ENCODE results near the gene SLC35F6. TPM values are rescaled to one million over a fixed set of nuclear protein-coding genes. Genes with fewer than 3 reads are reported as not detected.

SLC35F6 gene, protein sequence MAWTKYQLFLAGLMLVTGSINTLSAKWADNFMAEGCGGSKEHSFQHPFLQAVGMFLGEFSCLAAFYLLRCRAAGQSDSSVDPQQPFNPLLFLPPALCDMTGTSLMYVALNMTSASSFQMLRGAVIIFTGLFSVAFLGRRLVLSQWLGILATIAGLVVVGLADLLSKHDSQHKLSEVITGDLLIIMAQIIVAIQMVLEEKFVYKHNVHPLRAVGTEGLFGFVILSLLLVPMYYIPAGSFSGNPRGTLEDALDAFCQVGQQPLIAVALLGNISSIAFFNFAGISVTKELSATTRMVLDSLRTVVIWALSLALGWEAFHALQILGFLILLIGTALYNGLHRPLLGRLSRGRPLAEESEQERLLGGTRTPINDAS
- 10 to 100 TPM; 17.6 to 20.0 (median 18.4) TPM for total RNA-seq
- 13.9 TPM for total RNA-seq (2013)
- total RNA-seq = 19.3 to 50.8 (median 32.6) reads per million in 29 experiments

DNA sequence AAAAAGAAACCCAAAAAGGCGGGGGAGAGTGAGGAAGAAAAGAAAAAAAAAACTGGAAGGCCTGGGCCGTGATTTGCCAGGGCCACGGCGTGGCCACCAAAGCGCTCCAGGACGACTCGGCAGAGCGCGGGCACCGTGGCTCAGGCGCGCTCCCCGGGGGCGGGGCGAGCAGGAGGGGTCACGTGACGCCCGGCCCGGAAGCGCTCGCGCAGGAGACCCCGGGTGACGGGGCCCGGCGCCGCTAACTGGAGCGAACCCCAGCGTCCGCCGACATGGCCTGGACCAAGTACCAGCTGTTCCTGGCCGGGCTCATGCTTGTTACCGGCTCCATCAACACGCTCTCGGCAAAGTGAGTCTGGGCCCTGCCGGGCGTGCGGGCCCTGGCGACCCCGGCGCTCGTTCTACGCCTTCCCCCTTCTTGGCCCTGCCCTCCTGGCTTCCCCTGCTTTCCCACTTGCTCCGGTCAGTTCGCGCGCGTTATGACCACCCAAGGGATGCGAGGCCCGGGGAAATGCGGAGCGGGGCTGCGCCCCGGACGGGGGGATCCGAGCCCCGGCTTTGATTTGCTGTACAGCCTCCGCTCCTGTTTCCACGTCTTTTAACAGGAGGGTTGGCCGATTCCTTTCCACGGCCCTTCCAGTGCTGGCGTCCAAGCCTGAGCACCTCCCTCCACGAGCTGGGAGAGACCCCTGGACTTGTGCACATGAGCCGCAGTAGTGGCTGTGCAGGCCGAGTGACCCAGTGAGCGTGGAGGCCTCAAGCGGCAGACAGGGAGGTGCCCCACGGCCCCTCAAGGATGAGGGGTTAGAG, at the start of gene SLC35F6:
SLC35F6 (plus strand) TSS at position 207 of the 810 bp plus-strand sequence; CDS start at position 273, 66 bp downstream.
- ChIA-PET CTCF (interaction anchor here in 1 of 2 donors (0.7 kb wide), 1 partner anchor 21 kb away, joined by 3 read pairs; the partner anchor contains the start of gene CENPA), POLR2A (interaction anchor here (0.6 to 0.7 kb wide), 3 partner anchors 8 to 324 kb away, joined by 3 to 7 read pairs (median 5); no protein-coding TSS in a partner anchor)
- H3K4me1 Mint-ChIP-seq = peaks cover 33 to 47% (median 47%) of the 10 kb centered on the region in 3 donors
- ATAC-seq (replicated peaks in 1 of 4) (peak; percentile 96 to 97 (median 96)), DNase-seq (peak; percentile 63 to 92 (median 78))
- H3K36me3 ChIP-seq (ENCODE audit: control insufficient read depth in 2 of 2, extremely low read depth in 1 of 2, insufficient read depth in 1 of 2, low read length in 1 of 2) = peaks cover 0 to 2% of the 10 kb centered on the region in 2 donors
- H3K4me3 ChIP-seq (ENCODE audit: control insufficient read depth in 1 of 2, extremely low read depth in 1 of 2, low read length in 1 of 2) = peak within 1 kb of the TSS; percentile 91 to 93
- 1% methylated on average over 67 of the region's 68 CpGs for WGBS (ENCODE audit: insufficient coverage)
- H3K9me3 ChIP-seq = no peaks in the 10 kb centered on the region
- H3K27ac ChIP-seq (ENCODE audit: low read length) = peak within 1 kb of the TSS; percentile 76
- peaks cover 4 to 56% of the 10 kb centered on the region in 2 experiments for H3K4me1 ChIP-seq (ENCODE audit: control insufficient read depth in 1 of 2, extremely low read depth in 1 of 2, insufficient read depth in 2 of 2, low read length in 2 of 2)
- H3K36me3 Mint-ChIP-seq = no peaks in the 10 kb centered on the region
- H3K27ac Mint-ChIP-seq = peak within 1 kb of the TSS; percentile 83 to 86
- H3K27me3 ChIP-seq (replicated peaks in 1 of 2; ENCODE audit: control insufficient read depth in 2 of 2, extremely low read depth in 1 of 2, insufficient read depth in 2 of 2, low read length in 1 of 2) = no peaks in the 10 kb centered on the region
- peak within 1 kb of the TSS; percentile 92 to 94 (median 93) for H3K4me3 Mint-ChIP-seq
- H3K9me3 Mint-ChIP-seq = no peaks in the 10 kb centered on the region
- no peaks in the 10 kb centered on the region for H3K27me3 Mint-ChIP-seq

DNA sequence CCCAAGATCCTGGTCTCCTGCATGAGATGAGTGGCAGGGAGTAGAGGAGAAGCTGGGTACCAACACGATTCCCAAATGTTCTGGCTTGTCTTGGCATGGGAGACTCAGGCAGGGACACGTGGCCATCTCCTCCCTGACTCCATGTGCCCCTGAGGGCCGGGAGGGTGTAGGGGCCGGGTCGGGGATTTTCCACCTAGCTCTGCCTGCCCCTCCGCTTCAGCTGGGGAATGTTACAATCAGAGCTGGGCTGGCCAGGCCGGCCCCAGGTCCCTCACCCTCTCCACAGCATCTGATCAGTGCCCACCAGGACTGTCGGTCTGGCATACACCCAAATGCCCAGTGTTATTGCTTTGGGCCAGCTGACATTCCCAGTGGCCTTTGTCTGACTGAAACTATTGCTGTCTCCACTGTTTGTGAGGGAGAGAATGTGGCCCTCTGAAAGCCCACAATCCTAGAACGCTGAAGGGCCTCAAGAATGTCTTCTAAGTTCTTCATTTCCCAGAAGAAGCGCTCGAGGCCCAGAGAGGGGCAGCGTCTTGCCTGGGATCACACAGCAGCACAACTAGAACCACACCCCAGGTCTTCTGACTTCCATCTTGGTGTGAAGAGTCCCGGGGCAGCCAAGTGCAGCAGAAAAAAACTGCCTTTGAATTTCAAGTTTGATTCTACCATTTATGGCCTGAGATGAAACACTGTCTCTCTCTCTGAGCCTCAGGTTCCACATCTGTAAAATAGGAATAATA, 48.4 kb upstream of the SLC35F6 start:
- H3K9me3 Mint-ChIP-seq = no peaks in the 10 kb centered on the region
- no peaks in the 10 kb centered on the region for H3K36me3 Mint-ChIP-seq
- peaks cover 3 to 8% of the 10 kb centered on the region in 2 donors for H3K27me3 Mint-ChIP-seq
- H3K36me3 ChIP-seq (ENCODE audit: control insufficient read depth in 2 of 2, extremely low read depth in 1 of 2, insufficient read depth in 1 of 2, low read length in 1 of 2) = no peaks in the 10 kb centered on the region
- ChIA-PET CTCF (no interaction called here), POLR2A (no interaction called here)
- DNase-seq (no peak), ATAC-seq (replicated peaks in 1 of 4) (no peak)
- H3K27ac ChIP-seq (ENCODE audit: low read length) = no peak overlapping the region
- H3K9me3 ChIP-seq = no peaks in the 10 kb centered on the region
- whole genome bisulfite sequencing (ENCODE audit: insufficient coverage) = 75% methylated on average over 10 of the region's 13 CpGs
- H3K4me1 ChIP-seq (ENCODE audit: control insufficient read depth in 1 of 2, extremely low read depth in 1 of 2, insufficient read depth in 2 of 2, low read length in 2 of 2) = no peaks in the 10 kb centered on the region
- H3K4me3 Mint-ChIP-seq = no peak overlapping the region
- peaks cover 0 to 15% of the 10 kb centered on the region in 2 experiments for H3K27me3 ChIP-seq (replicated peaks in 1 of 2; ENCODE audit: control insufficient read depth in 2 of 2, extremely low read depth in 1 of 2, insufficient read depth in 2 of 2, low read length in 1 of 2)
- H3K4me3 ChIP-seq (ENCODE audit: control insufficient read depth in 1 of 2, extremely low read depth in 1 of 2, low read length in 1 of 2) = no peak overlapping the region
- no peaks in the 10 kb centered on the region for H3K4me1 Mint-ChIP-seq
- no peak overlapping the region for H3K27ac Mint-ChIP-seq

DNA sequence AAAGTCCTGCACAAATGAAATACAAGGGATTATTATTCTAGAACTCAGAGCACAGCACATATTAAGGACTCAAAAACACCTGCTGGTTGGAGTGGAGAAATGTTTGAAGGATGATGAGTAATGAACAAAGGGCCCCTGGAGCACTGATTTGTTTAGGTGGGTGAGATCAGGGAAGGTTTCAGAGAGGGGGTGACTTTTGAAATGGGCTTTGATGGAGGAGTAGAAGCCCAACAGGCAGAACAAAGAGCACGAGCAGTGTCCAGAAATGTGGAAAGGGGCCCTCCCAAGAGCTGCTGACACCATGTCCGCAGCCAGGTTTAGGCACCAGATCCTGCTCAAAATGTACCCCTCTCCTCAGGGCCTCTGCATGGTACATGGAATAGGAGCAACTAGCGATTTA, 47.7 kb upstream of the SLC35F6 start:
- no CpG with 5 or more reads among the region's 3 CpGs for WGBS (ENCODE audit: insufficient coverage)
- no peaks in the 10 kb centered on the region for H3K36me3 ChIP-seq (ENCODE audit: control insufficient read depth in 2 of 2, extremely low read depth in 1 of 2, insufficient read depth in 1 of 2, low read length in 1 of 2)
- Mint-ChIP-seq H3K9me3 (no peaks in the 10 kb centered on the region), H3K36me3 (no peaks in the 10 kb centered on the region), H3K4me1 (no peaks in the 10 kb centered on the region), H3K4me3 (no peak overlapping the region), H3K27ac (no peak overlapping the region), H3K27me3 (peaks cover 3% of the 10 kb centered on the region in 2 donors)
- ATAC-seq (replicated peaks in 1 of 4) = no peak
- ChIA-PET CTCF (no interaction called here), POLR2A (no interaction called here)
- peaks cover 0 to 20% of the 10 kb centered on the region in 2 experiments for H3K27me3 ChIP-seq (replicated peaks in 1 of 2; ENCODE audit: control insufficient read depth in 2 of 2, extremely low read depth in 1 of 2, insufficient read depth in 2 of 2, low read length in 1 of 2)
- no peak overlapping the region for H3K27ac ChIP-seq (ENCODE audit: low read length)
- H3K4me1 ChIP-seq (ENCODE audit: control insufficient read depth in 1 of 2, extremely low read depth in 1 of 2, insufficient read depth in 2 of 2, low read length in 2 of 2) = no peaks in the 10 kb centered on the region
- no peak overlapping the region for H3K4me3 ChIP-seq (ENCODE audit: control insufficient read depth in 1 of 2, extremely low read depth in 1 of 2, low read length in 1 of 2)
- no peak for DNase-seq
- H3K9me3 ChIP-seq = no peaks in the 10 kb centered on the region

DNA sequence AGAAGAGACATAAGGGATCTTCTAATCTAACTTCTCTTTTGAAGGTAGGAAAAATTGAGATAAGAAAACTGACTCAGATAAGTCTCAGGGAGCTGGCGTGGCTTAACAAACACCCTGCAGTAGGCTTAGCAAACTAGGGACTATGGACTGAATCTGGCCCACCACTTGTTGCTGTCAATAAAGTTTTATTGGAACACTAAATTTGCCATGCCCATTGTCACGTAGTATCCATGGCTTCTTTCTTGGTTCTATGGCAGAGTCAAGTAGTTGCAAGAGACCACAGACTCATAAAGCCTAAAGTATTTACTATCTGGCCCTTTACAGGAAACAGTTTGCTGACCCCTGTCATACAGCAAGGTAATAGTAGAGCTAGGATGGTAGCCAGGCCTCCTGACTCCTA, 47.3 kb upstream of the SLC35F6 start:
- POLR2A ChIA-PET = no interaction called here
- Histone ChIP-seq H3K4me1 (ENCODE audit: control insufficient read depth in 1 of 2, extremely low read depth in 1 of 2, insufficient read depth in 2 of 2, low read length in 2 of 2) (no peaks in the 10 kb centered on the region), H3K4me3 (ENCODE audit: control insufficient read depth in 1 of 2, extremely low read depth in 1 of 2, low read length in 1 of 2) (no peak overlapping the region), H3K9me3 (no peaks in the 10 kb centered on the region), H3K27me3 (replicated peaks in 1 of 2; ENCODE audit: control insufficient read depth in 2 of 2, extremely low read depth in 1 of 2, insufficient read depth in 2 of 2, low read length in 1 of 2) (peaks cover 0 to 22% of the 10 kb centered on the region in 2 experiments), H3K27ac (ENCODE audit: low read length) (no peak overlapping the region), H3K36me3 (ENCODE audit: control insufficient read depth in 2 of 2, extremely low read depth in 1 of 2, insufficient read depth in 1 of 2, low read length in 1 of 2) (no peaks in the 10 kb centered on the region)
- no peak overlapping the region for H3K27ac Mint-ChIP-seq
- CTCF ChIA-PET = no interaction called here
- no peak for ATAC-seq (replicated peaks in 1 of 4)
- no peaks in the 10 kb centered on the region for H3K36me3 Mint-ChIP-seq
- 92% methylated on average over 2 of the region's 2 CpGs for WGBS (ENCODE audit: insufficient coverage)
- H3K27me3 Mint-ChIP-seq = peaks cover 3% of the 10 kb centered on the region in 2 donors
- no peaks in the 10 kb centered on the region for H3K9me3 Mint-ChIP-seq
- no peak for DNase-seq
- H3K4me3 Mint-ChIP-seq = no peak overlapping the region
- H3K4me1 Mint-ChIP-seq = peaks cover 0 to 2% (median 0%) of the 10 kb centered on the region in 3 donors

DNA sequence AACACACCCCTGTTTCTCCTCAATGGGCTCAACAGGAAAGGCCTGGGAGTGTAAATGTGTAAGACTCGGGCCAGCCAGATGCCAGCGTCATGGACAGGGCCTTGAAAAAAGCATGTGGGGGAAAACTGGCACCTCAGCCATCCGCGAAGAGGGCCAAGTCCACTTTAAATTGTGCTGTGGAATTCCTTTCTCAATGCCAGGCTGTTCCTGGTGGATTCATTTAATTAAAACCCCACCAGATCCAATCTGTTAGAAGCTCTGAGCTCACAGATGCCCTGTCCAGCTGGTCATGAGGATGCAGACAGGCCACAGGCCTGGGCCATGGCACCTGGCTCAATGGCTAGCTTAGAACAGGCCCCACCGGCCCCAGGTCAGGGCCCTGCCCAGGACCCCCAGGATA, 46.7 kb upstream of the SLC35F6 start:
- DNase-seq (no peak), ATAC-seq (replicated peaks in 1 of 4) (no peak)
- no peaks in the 10 kb centered on the region for H3K9me3 Mint-ChIP-seq
- no peaks in the 10 kb centered on the region for H3K9me3 ChIP-seq
- H3K27me3 ChIP-seq (replicated peaks in 1 of 2; ENCODE audit: control insufficient read depth in 2 of 2, extremely low read depth in 1 of 2, insufficient read depth in 2 of 2, low read length in 1 of 2) = peaks cover 0 to 18% of the 10 kb centered on the region in 2 experiments
- no peak overlapping the region for H3K27ac Mint-ChIP-seq
- ChIA-PET CTCF (interaction anchor here in 1 of 2 donors (0.6 kb wide), 1 partner anchor 615 kb away, joined by 3 read pairs; no protein-coding TSS in a partner anchor), POLR2A (no interaction called here)
- H3K4me3 ChIP-seq (ENCODE audit: control insufficient read depth in 1 of 2, extremely low read depth in 1 of 2, low read length in 1 of 2) = no peak overlapping the region
- H3K27me3 Mint-ChIP-seq = peaks cover 0 to 3% of the 10 kb centered on the region in 2 donors
- H3K4me1 ChIP-seq (ENCODE audit: control insufficient read depth in 1 of 2, extremely low read depth in 1 of 2, insufficient read depth in 2 of 2, low read length in 2 of 2) = no peaks in the 10 kb centered on the region
- H3K27ac ChIP-seq (ENCODE audit: low read length) = no peak overlapping the region
- H3K36me3 ChIP-seq (ENCODE audit: control insufficient read depth in 2 of 2, extremely low read depth in 1 of 2, insufficient read depth in 1 of 2, low read length in 1 of 2) = no peaks in the 10 kb centered on the region
- H3K4me1 Mint-ChIP-seq = peaks cover 0 to 2% (median 0%) of the 10 kb centered on the region in 3 donors
- no peak overlapping the region for H3K4me3 Mint-ChIP-seq
- WGBS (ENCODE audit: insufficient coverage) = 82% methylated on average over 4 of the region's 5 CpGs
- no peaks in the 10 kb centered on the region for H3K36me3 Mint-ChIP-seq
